SK-N-SH (cell line): ENCODE results near the gene DNHD1. TPM values are rescaled to one million over a fixed set of nuclear protein-coding genes. Genes with fewer than 3 reads are reported as not detected.

ENCODE experiments used
- CTCF ChIA-PET: fragments of 300-600, 350-600 bp; formaldehyde crosslinking; extraction: SDS; loops from one replicate; lab custom pipeline; 2021; lab: Yijun Ruan, JAX
- POLR2A ChIA-PET: fragments of 350-600 bp; sonication (Branson Sonifier 250); formaldehyde crosslinking; extraction: SDS; loops from one replicate; lab custom pipeline; 2020; ENCODE audit warnings: antibody characterized with exemption, inconsistent platforms; lab: Yijun Ruan, JAX
- DNase-seq: peaks from one replicate; pipeline ENCODE4 v3.0.0; 2012
- H2AFZ ChIP-seq: fragments of 200-600 bp; sonication (generic); 2 replicates; pipeline ENCODE4 v1.8.1; 2016; ENCODE audit warnings: antibody characterized with exemption, mild to moderate bottlenecking, low read depth
- H3F3A ChIP-seq: fragments of 200-600 bp; sonication (generic); replicated peaks from 2 replicates; pipeline ENCODE3; 2016; ENCODE audit warnings: antibody characterized with exemption, mild to moderate bottlenecking; ENCODE audit not compliant: insufficient read depth
- H3K27ac ChIP-seq, 2 experiments: fragments of 200-500 bp in 1 of 2; fragments of 200-600 bp in 1 of 2; sonication (Bioruptor generic) in 1 of 2; sonication (generic), shearing (Covaris generic) in 1 of 2; 2 replicates each; pipeline versions ENCODE4 v1.5.1 to v1.6.1; 2014 to 2016; ENCODE audit warnings: low read depth in 2 of 2, inconsistent platforms in 1 of 2, low read length in 1 of 2, mild to moderate bottlenecking in 1 of 2, mixed read lengths in 1 of 2
- H3K27me3 ChIP-seq: fragments of 200-600 bp; sonication (generic), shearing (Covaris generic); 2 replicates; pipeline ENCODE4 v1.6.1; 2016; ENCODE audit warnings: mixed run types; ENCODE audit not compliant: insufficient read depth
- H3K36me3 ChIP-seq, 2 experiments: fragments of 200-500 bp in 1 of 2; fragments of 200-600 bp in 1 of 2; sonication (Bioruptor generic) in 1 of 2; sonication (generic) in 1 of 2; replicated peaks in 1 of 2; 2 replicates each; pipeline versions ENCODE3 to v1.5.1; 2014 to 2016; ENCODE audit warnings: low read length in 1 of 2, mild to moderate bottlenecking in 1 of 2; ENCODE audit not compliant: insufficient read depth in 2 of 2, control insufficient read depth in 1 of 2
- H3K4me1 ChIP-seq, 2 experiments: fragments of 200-500 bp in 1 of 2; fragments of 200-600 bp in 1 of 2; sonication (Bioruptor generic) in 1 of 2; sonication (generic), shearing (Covaris generic) in 1 of 2; 2 replicates each; pipeline versions ENCODE4 v1.5.1 to v1.6.1; 2014 to 2016; ENCODE audit warnings: low read depth in 1 of 2, low read length in 1 of 2, mixed run types in 1 of 2; ENCODE audit not compliant: insufficient read depth in 2 of 2, control insufficient read depth in 1 of 2
- H3K4me2 ChIP-seq: fragments of 200-600 bp; sonication (generic), shearing (Covaris generic); 2 replicates; pipeline ENCODE4 v1.6.1; 2017; ENCODE audit warnings: mixed run types
- H3K4me3 ChIP-seq, 2 experiments: fragments of 200-500 bp in 1 of 2; fragments of 200-600 bp in 1 of 2; sonication (Bioruptor generic) in 1 of 2; sonication (generic), shearing (Covaris generic) in 1 of 2; 2 replicates each; pipeline versions ENCODE4 v1.5.1 to v1.8.1; 2014 to 2016; ENCODE audit warnings: low read depth in 2 of 2, inconsistent platforms in 1 of 2, low read length in 1 of 2, mild to moderate bottlenecking in 1 of 2, mixed read lengths in 1 of 2, moderate library complexity in 1 of 2
- H3K79me2 ChIP-seq: fragments of 200-600 bp; sonication (generic); 2 replicates; pipeline ENCODE4 v1.8.1; 2017; ENCODE audit warnings: mild to moderate bottlenecking; ENCODE audit not compliant: insufficient read depth
- H3K9ac ChIP-seq: fragments of 200-600 bp; sonication (generic); 2 replicates; pipeline ENCODE4 v1.6.1; 2017; ENCODE audit warnings: mixed run types
- H3K9me2 ChIP-seq: fragments of 200-600 bp; sonication (generic); 2 replicates; pipeline ENCODE4 v1.6.1; 2017; ENCODE audit warnings: mixed run types
- H3K9me3 ChIP-seq: fragments of 200-600 bp; sonication (generic); 2 replicates; pipeline ENCODE4 v1.6.1; 2017; ENCODE audit warnings: mixed run types, mild to moderate bottlenecking, moderate library complexity
- H4K20me1 ChIP-seq: fragments of 200-600 bp; sonication (generic); 2 replicates; pipeline ENCODE4 v1.6.1; 2017; ENCODE audit warnings: mild to moderate bottlenecking, mixed run types; ENCODE audit not compliant: insufficient read depth
- JUND ChIP-seq: IDR thresholded peaks from 2 replicates; pipeline ENCODE4 v1.4.0; 2012
- POLR2AphosphoS5 ChIP-seq: IDR thresholded peaks from 2 replicates; pipeline ENCODE4 v1.6.1; 2012; ENCODE audit warnings: low read depth, low read length
- RCOR1 ChIP-seq: fragments of 150-350 bp; IDR thresholded peaks from 2 replicates; pipeline ENCODE4 v1.6.1; 2017; ENCODE audit warnings: antibody characterized with exemption, low read length
- RXRA ChIP-seq: IDR thresholded peaks from 2 replicates; pipeline ENCODE4 v1.4.0; 2012; ENCODE audit warnings: low read depth, mild to moderate bottlenecking, borderline replicate concordance
- SIN3A ChIP-seq: IDR thresholded peaks from 2 replicates; pipeline ENCODE4 v1.6.1; 2012; ENCODE audit warnings: low read depth, mild to moderate bottlenecking, low read length, moderate library complexity, borderline replicate concordance
- TEAD4 ChIP-seq: IDR thresholded peaks from 2 replicates; pipeline ENCODE4 v1.4.0; 2012; ENCODE audit warnings: mild to moderate bottlenecking, borderline replicate concordance; ENCODE audit not compliant: insufficient read depth
- WGBS: methylation state at CpG from one replicate; pipeline ENCODE4 v1.1.6; 2017; ENCODE audit warnings: low lambda C conversion rate; 5-methylcytosine and 5-hydroxymethylcytosine counted together
- polyA plus RNA-seq, 3 experiments: library from polyadenylated mRNA; depleted of rRNA; stranded (reverse); fragments of >200 nt; gene quantifications; 2 replicates each; pipeline ENCODE4 v1.2.3, GENCODE V29; 2012
- TF ChIP-seq, protein P1 (sequence below): IDR thresholded peaks from 2 replicates; pipeline ENCODE4 v1.4.0; 2012; ENCODE audit warnings: low read depth
- TF ChIP-seq, protein P2 (sequence below): IDR thresholded peaks from 2 replicates; pipeline ENCODE4 v1.4.0; 2012; ENCODE audit warnings: low read depth, borderline replicate concordance
- TF ChIP-seq, protein P3 (sequence below): fragments of 150-350 bp; IDR thresholded peaks from 2 replicates; pipeline ENCODE4 v1.6.1; 2017; ENCODE audit warnings: antibody characterized with exemption, low read length, low read depth, borderline replicate concordance
- TF ChIP-seq, protein P4 (sequence below): IDR thresholded peaks from 2 replicates; pipeline ENCODE4 v1.4.0; 2012; ENCODE audit warnings: low read depth, borderline replicate concordance

DNHD1 gene
- polyA plus RNA-seq, 1 of the 3 experiments (the other 2 are of a cell fraction): 5.3 TPM

DNA sequence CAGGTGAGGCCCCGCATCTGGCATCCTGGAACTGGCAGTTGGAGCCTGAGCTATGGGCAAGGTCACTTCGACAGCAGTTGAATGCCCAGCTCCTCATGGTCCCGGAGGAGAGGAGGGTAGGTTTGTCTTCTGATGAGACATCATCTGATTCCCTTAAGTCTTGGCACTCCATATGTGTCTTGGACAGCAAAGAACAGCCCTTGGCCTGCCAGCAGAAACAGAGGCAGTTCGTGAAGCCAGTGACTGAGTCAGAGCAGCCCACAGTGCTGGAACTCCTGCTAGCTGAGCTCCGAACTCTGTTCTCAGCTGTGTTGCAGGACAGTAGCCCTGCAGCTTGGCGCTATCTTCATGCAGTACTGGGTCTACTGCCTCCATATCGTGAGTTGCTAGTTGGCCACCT is 1.0 kb downstream of the DNHD1 start:
- no peak for DNase-seq
- Histone ChIP-seq H4K20me1 (no peaks in the 10 kb centered on the region), H3K9me2 (no peaks in the 10 kb centered on the region), H3K36me3 (peaks cover 7 to 13% of the 10 kb centered on the region in 2 experiments), H3K9ac (no peak overlapping the region), H3K79me2 (no peaks in the 10 kb centered on the region), H3K4me3 (no peak overlapping the region), H3K9me3 (no peaks in the 10 kb centered on the region), H3F3A (no peaks in the 10 kb centered on the region), H3K27ac (no peak overlapping the region), H3K4me2 (no peak overlapping the region), H3K4me1 (no peaks in the 10 kb centered on the region), H2AFZ (no peak overlapping the region)
- WGBS: 95% methylated on average over 4 of the region's 7 CpGs
- ChIA-PET CTCF (interaction anchor here (1.0 to 5.5 kb wide), 4 partner anchors 8 to 135 kb away, joined by 3 to 29 read pairs (median 6); partner anchors contain the start of gene TIMM10B), POLR2A (interaction anchor here (1.8 kb wide), 1 partner anchor 16 kb away, joined by 4 read pairs; the partner anchor contains the start of genes ARFIP2 and TIMM10B)
- TF ChIP-seq, protein P1, sequence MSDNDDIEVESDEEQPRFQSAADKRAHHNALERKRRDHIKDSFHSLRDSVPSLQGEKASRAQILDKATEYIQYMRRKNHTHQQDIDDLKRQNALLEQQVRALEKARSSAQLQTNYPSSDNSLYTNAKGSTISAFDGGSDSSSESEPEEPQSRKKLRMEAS: no peak
- TF ChIP-seq RXRA: no peak
- TF ChIP-seq, protein P2, sequence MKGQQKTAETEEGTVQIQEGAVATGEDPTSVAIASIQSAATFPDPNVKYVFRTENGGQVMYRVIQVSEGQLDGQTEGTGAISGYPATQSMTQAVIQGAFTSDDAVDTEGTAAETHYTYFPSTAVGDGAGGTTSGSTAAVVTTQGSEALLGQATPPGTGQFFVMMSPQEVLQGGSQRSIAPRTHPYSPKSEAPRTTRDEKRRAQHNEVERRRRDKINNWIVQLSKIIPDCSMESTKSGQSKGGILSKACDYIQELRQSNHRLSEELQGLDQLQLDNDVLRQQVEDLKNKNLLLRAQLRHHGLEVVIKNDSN: no peak
- TF ChIP-seq, all 33 proteins: peak for 0
- H3K27me3 ChIP-seq: no peaks in the 10 kb centered on the region

DNA sequence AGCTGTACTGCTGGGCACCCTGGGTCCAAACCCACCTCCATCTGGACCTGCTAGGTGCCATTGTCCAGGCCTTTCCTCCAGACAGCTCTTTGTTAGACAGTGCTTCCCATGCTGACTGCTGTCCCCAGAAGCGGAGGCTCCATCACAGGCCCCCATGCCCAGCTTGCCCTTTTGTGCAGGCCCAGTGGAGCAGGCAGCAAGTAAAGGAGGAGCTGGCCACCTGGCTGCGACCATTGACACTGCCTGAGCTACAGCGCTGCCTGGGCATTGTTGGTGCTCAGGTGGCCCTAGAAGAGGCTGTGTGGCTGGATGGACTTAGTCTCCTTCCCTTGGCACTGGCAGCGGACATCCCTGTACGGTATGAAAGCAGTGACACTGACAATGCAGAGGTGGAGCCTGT is 1.5 kb downstream of the DNHD1 start:
- Histone ChIP-seq H3K4me1 (no peaks in the 10 kb centered on the region), H3K9ac (no peak overlapping the region), H3K4me2 (no peak overlapping the region), H3F3A (no peaks in the 10 kb centered on the region), H3K9me3 (no peaks in the 10 kb centered on the region), H3K9me2 (no peaks in the 10 kb centered on the region), H3K27ac (no peak overlapping the region), H4K20me1 (no peaks in the 10 kb centered on the region), H2AFZ (no peak overlapping the region), H3K27me3 (no peaks in the 10 kb centered on the region), H3K36me3 (peaks cover 7 to 9% of the 10 kb centered on the region in 2 experiments), H3K4me3 (no peak overlapping the region), H3K79me2 (no peaks in the 10 kb centered on the region)
- TF ChIP-seq JUND (no peak), POLR2AphosphoS5 (no peak), SIN3A (no peak), RCOR1 (no peak), TEAD4 (no peak)
- TF ChIP-seq, protein P3, sequence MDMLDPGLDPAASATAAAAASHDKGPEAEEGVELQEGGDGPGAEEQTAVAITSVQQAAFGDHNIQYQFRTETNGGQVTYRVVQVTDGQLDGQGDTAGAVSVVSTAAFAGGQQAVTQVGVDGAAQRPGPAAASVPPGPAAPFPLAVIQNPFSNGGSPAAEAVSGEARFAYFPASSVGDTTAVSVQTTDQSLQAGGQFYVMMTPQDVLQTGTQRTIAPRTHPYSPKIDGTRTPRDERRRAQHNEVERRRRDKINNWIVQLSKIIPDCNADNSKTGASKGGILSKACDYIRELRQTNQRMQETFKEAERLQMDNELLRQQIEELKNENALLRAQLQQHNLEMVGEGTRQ: no peak
- TF ChIP-seq, protein P4, sequence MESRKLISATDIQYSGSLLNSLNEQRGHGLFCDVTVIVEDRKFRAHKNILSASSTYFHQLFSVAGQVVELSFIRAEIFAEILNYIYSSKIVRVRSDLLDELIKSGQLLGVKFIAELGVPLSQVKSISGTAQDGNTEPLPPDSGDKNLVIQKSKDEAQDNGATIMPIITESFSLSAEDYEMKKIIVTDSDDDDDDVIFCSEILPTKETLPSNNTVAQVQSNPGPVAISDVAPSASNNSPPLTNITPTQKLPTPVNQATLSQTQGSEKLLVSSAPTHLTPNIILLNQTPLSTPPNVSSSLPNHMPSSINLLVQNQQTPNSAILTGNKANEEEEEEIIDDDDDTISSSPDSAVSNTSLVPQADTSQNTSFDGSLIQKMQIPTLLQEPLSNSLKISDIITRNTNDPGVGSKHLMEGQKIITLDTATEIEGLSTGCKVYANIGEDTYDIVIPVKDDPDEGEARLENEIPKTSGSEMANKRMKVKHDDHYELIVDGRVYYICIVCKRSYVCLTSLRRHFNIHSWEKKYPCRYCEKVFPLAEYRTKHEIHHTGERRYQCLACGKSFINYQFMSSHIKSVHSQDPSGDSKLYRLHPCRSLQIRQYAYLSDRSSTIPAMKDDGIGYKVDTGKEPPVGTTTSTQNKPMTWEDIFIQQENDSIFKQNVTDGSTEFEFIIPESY: no peak
- TF ChIP-seq, protein P2: no peak
- CTCF ChIA-PET: interaction anchor here (1.0 to 5.5 kb wide), 4 partner anchors 8 to 135 kb away, joined by 3 to 29 read pairs (median 6); partner anchors contain the start of gene TIMM10B
- 94% methylated on average over 3 of the region's 5 CpGs for WGBS
- DNase-seq: no peak
- POLR2A ChIA-PET: interaction anchor here (1.8 kb wide), 1 partner anchor 17 kb away, joined by 4 read pairs; the partner anchor contains the start of genes ARFIP2 and TIMM10B
